Measurements from ENCODE around the gene DPP6.
"Not testable (repeated sequence)": the region's sequence is repeated elsewhere in the genome, so short reads cannot be mapped to it uniquely, and the experiment has no call there.

GRCh38 chr7:154134698-154135097, 82.5 kb downstream of the DPP6 start:
- TF ChIP-seq, protein P1, sequence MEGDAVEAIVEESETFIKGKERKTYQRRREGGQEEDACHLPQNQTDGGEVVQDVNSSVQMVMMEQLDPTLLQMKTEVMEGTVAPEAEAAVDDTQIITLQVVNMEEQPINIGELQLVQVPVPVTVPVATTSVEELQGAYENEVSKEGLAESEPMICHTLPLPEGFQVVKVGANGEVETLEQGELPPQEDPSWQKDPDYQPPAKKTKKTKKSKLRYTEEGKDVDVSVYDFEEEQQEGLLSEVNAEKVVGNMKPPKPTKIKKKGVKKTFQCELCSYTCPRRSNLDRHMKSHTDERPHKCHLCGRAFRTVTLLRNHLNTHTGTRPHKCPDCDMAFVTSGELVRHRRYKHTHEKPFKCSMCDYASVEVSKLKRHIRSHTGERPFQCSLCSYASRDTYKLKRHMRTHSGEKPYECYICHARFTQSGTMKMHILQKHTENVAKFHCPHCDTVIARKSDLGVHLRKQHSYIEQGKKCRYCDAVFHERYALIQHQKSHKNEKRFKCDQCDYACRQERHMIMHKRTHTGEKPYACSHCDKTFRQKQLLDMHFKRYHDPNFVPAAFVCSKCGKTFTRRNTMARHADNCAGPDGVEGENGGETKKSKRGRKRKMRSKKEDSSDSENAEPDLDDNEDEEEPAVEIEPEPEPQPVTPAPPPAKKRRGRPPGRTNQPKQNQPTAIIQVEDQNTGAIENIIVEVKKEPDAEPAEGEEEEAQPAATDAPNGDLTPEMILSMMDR (IDR thresholded peaks at IDR 0.05; ENCODE audit: poor library complexity) = not testable (repeated sequence)
- TF ChIP-seq EZH2phosphoT487 (IDR thresholded peaks at IDR 0.05; ENCODE audit: low read depth, severe bottlenecking, unreplicated experiment) = not testable (repeated sequence)
